ENCODE measurements around the gene KITLG. TPM values are rescaled to one million over a fixed set of nuclear protein-coding genes. Genes with fewer than 3 reads are reported as not detected.

KITLG gene
- total RNA-seq, 1 experiment from 2014 or later: 570 TPM

GRCh38 chr12:88604646-88605045 lies 24.4 kb upstream of the KITLG start:
- Histone ChIP-seq H3K27ac (ENCODE audit: low read depth, low read length) (no peak overlapping the region), H3K9me2 (ENCODE audit: insufficient read depth) (no peaks in the 10 kb centered on the region), H2AFZ (ENCODE audit: low read depth, low read length, poor library complexity, severe bottlenecking) (no peak overlapping the region), H3K9ac (ENCODE audit: low read length) (no peak overlapping the region), H4K20me1 (ENCODE audit: insufficient read depth) (no peaks in the 10 kb centered on the region), H3K79me2 (ENCODE audit: insufficient read depth, low read length) (no peaks in the 10 kb centered on the region), H3K36me3 (ENCODE audit: control insufficient read depth in 1 of 2, insufficient read depth in 2 of 2, low read length in 2 of 2) (no peaks in the 10 kb centered on the region), H3K27me3 (ENCODE audit: insufficient read depth, low read length) (no peaks in the 10 kb centered on the region), H3K4me1 (ENCODE audit: control insufficient read depth in 1 of 2, insufficient read depth in 2 of 2, low read length in 2 of 2) (peaks cover 0 to 6% of the 10 kb centered on the region in 2 experiments; a peak in 2 of 4 replicates), H3K4me2 (ENCODE audit: low read length) (no peak overlapping the region), H3K4me3 (replicated peaks in 1 of 2; ENCODE audit: low read depth in 1 of 2, low read length in 2 of 2) (no peak overlapping the region), H3K9me3 (ENCODE audit: control insufficient read depth in 1 of 2, insufficient read depth in 1 of 2, low read depth in 1 of 2, low read length in 2 of 2) (peaks cover 0 to 5% of the 10 kb centered on the region in 2 experiments; a peak in 1 of 4 replicates)
- ChIA-PET CTCF (no interaction called here), RAD21 (ENCODE audit: low non-redundant PET in 1 of 2, low total read pairs in 2 of 2, uncharacterized antibody in 2 of 2, unreplicated experiment in 2 of 2) (no interaction called here), POLR2A (no interaction called here)
- intact Hi-C loops (cut with micrococcal nuclease): no loop called here
- TF ChIP-seq POLR2AphosphoS5 (IDR thresholded peaks at IDR 0.05; ENCODE audit: low read depth, low read length) (no peak), MAX (IDR thresholded peaks at IDR 0.05) (no peak), EGR1 (IDR thresholded peaks at IDR 0.05; ENCODE audit: low read depth) (no peak)
- DNase-seq (ENCODE audit: low read depth, low spot score) (no peak), ATAC-seq (no peak)
- no TSS peak for BruUV-seq (replicated peaks)

- ChIA-PET CTCF (no interaction called here), RAD21 (ENCODE audit: low non-redundant PET in 1 of 2, low total read pairs in 2 of 2, uncharacterized antibody in 2 of 2, unreplicated experiment in 2 of 2) (no interaction called here), POLR2A (no interaction called here)
- H3K4me1 ChIP-seq (ENCODE audit: control insufficient read depth in 1 of 2, insufficient read depth in 2 of 2, low read length in 2 of 2): peaks cover 0 to 6% of the 10 kb centered on the region in 2 experiments; a peak in 2 of 4 replicates
- no TSS peak for BruUV-seq (replicated peaks)
- no peak overlapping the region for H2AFZ ChIP-seq (ENCODE audit: low read depth, low read length, poor library complexity, severe bottlenecking)
- H3K79me2 ChIP-seq (ENCODE audit: insufficient read depth, low read length): no peaks in the 10 kb centered on the region
- no peak overlapping the region for H3K27ac ChIP-seq (ENCODE audit: low read depth, low read length)
- intact Hi-C loops (cut with micrococcal nuclease): no loop called here
- no peaks in the 10 kb centered on the region for H3K27me3 ChIP-seq (ENCODE audit: insufficient read depth, low read length)
- no peak for TF ChIP-seq POLR2AphosphoS5 (IDR thresholded peaks at IDR 0.05; ENCODE audit: low read depth, low read length)
- TF ChIP-seq FOSL1 (IDR thresholded peaks at IDR 0.05; ENCODE audit: low read depth): peak; percentile 41; the same call in 1 of the 2 replicates
- no peak for TF ChIP-seq YY1 (IDR thresholded peaks at IDR 0.05; ENCODE audit: extremely low read depth, insufficient replicate concordance, low read depth, low read length)
- no peak for TF ChIP-seq JUND (IDR thresholded peaks at IDR 0.05)
- TF ChIP-seq SIN3A (IDR thresholded peaks at IDR 0.05; ENCODE audit: low read depth): no peak
- no peak; the same call in 1 of the 2 replicates for TF ChIP-seq CEBPB (IDR thresholded peaks at IDR 0.05; ENCODE audit: low read depth)
- TF ChIP-seq SP1 (IDR thresholded peaks at IDR 0.05; ENCODE audit: low read depth): 0 out of 2 replicates have a peak, but pooled peaks have one; percentile 22
- no peak for TF ChIP-seq ATF3 (IDR thresholded peaks at IDR 0.05)
- TF ChIP-seq ZBTB33 (IDR thresholded peaks at IDR 0.05; ENCODE audit: extremely low read depth, insufficient replicate concordance, low read length): no peak
- TF ChIP-seq POLR2A (IDR thresholded peaks at IDR 0.05; ENCODE audit: borderline replicate concordance, extremely low read depth, insufficient read depth, insufficient read length): no peak
- no peak overlapping the region for H3K4me3 ChIP-seq (replicated peaks in 1 of 2; ENCODE audit: low read depth in 1 of 2, low read length in 2 of 2)
- DNase-seq (ENCODE audit: low read depth, low spot score) (no peak), ATAC-seq (no peak)
- no peaks in the 10 kb centered on the region for H3K9me2 ChIP-seq (ENCODE audit: insufficient read depth)
- H3K36me3 ChIP-seq (ENCODE audit: control insufficient read depth in 1 of 2, insufficient read depth in 2 of 2, low read length in 2 of 2): no peaks in the 10 kb centered on the region
- no peak overlapping the region for H3K9ac ChIP-seq (ENCODE audit: low read length)
- peaks cover 0 to 3% of the 10 kb centered on the region in 2 experiments; a peak in 1 of 4 replicates for H3K9me3 ChIP-seq (ENCODE audit: control insufficient read depth in 1 of 2, insufficient read depth in 1 of 2, low read depth in 1 of 2, low read length in 2 of 2)
- no peaks in the 10 kb centered on the region for H4K20me1 ChIP-seq (ENCODE audit: insufficient read depth)
- H3K4me2 ChIP-seq (ENCODE audit: low read length): 0 out of 2 replicates have a peak overlapping the region, but pooled peaks have one; percentile 12
Observed at GRCh38 chr12:88600272-88600671, 20.0 kb upstream of the KITLG start.

Data from HCT116 (cell line).